Measurements from ENCODE around the gene DESI2.

- TF ChIP-seq, protein P1, sequence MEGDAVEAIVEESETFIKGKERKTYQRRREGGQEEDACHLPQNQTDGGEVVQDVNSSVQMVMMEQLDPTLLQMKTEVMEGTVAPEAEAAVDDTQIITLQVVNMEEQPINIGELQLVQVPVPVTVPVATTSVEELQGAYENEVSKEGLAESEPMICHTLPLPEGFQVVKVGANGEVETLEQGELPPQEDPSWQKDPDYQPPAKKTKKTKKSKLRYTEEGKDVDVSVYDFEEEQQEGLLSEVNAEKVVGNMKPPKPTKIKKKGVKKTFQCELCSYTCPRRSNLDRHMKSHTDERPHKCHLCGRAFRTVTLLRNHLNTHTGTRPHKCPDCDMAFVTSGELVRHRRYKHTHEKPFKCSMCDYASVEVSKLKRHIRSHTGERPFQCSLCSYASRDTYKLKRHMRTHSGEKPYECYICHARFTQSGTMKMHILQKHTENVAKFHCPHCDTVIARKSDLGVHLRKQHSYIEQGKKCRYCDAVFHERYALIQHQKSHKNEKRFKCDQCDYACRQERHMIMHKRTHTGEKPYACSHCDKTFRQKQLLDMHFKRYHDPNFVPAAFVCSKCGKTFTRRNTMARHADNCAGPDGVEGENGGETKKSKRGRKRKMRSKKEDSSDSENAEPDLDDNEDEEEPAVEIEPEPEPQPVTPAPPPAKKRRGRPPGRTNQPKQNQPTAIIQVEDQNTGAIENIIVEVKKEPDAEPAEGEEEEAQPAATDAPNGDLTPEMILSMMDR (IDR thresholded peaks at IDR 0.05): no peak
- TF ChIP-seq POLR2AphosphoS5 (IDR thresholded peaks at IDR 0.05) (no peak), POLR2A (IDR thresholded peaks at IDR 0.05) (no peak), EP300 (IDR thresholded peaks at IDR 0.05) (no peak)
Observed at GRCh38 chr1:244741692-244742091, 88.8 kb downstream of the DESI2 start.

Data from sigmoid colon (tissue), 4 donors.